Occipital lobe (tissue), 2 donors: ENCODE data around the gene SDR42E2. TPM values are rescaled to one million over a fixed set of nuclear protein-coding genes. Genes with fewer than 3 reads are reported as not detected.

Experiments used
- DNase-seq: peaks from one replicate; lab custom pipeline; 2025; lab: John Stamatoyannopoulos, UW
- total RNA-seq: library from RNA; depleted of rRNA; stranded (reverse); fragments of >200 nt; gene quantifications from one replicate; pipeline ENCODE4 v1.2.3, GENCODE V29; 2014

The SDR42E2 gene
- total RNA-seq, 1 donor from 2014 or later = not detected

- no peak for DNase-seq
These were observed 77.9 kb downstream of the SDR42E2 start for GRCh38 chr16:22240023-22240710.

Other genes starting within 250 kb of the SDR42E2 start
- 301 TPM for gene UQCRC2, start 209.1 kb upstream of the SDR42E2 start, total RNA-seq
- not detected for gene PDZD9, start 161.4 kb upstream of the SDR42E2 start, total RNA-seq
- 50.2 TPM for gene MOSMO, start 154.4 kb upstream of the SDR42E2 start, total RNA-seq
- 0.94 TPM for gene VWA3A, start 70.0 kb upstream of the SDR42E2 start, total RNA-seq
- gene EEF2K, start 43.8 kb downstream of the SDR42E2 start, total RNA-seq = 10.9 TPM
- 45.4 TPM for gene POLR3E, start 134.9 kb downstream of the SDR42E2 start, total RNA-seq
- gene CDR2, start 212.1 kb downstream of the SDR42E2 start, total RNA-seq = 8.9 TPM